Small intestine (tissue), 7 donors: Measurements from ENCODE around the gene CREB5. TPM values are rescaled to one million over a fixed set of nuclear protein-coding genes. Genes with fewer than 3 reads are reported as not detected.
"Not testable (repeated sequence)": the region's sequence is repeated elsewhere in the genome, so short reads cannot be mapped to it uniquely, and the experiment has no call there.

Experiments used
- DNase-seq, 2 donors: peaks; one replicate each; pipeline versions ENCODE4 v3.0.0 to v3.0.0-alpha.2; 2013
- FAIRE-seq: peaks from 2 replicates; lab custom pipeline; 2012; peaks lifted over from hg19 to GRCh38; lab: Jason Lieb, UNC
- H3K27ac ChIP-seq, 3 donors: one replicate each; pipeline ENCODE4 v1.5.1; 2013; ENCODE audit warnings: low read length in 2 of 3, mild to moderate bottlenecking in 2 of 3, control low read depth in 1 of 3, inconsistent platforms in 1 of 3, low read depth in 1 of 3, moderate library complexity in 1 of 3
- H3K27me3 ChIP-seq, 3 donors: one replicate each; pipeline ENCODE4 v1.6.1; 2013; ENCODE audit warnings: low read length in 3 of 3, inconsistent platforms in 1 of 3; ENCODE audit not compliant: control insufficient read depth in 3 of 3, insufficient read depth in 3 of 3
- H3K36me3 ChIP-seq, 3 donors: one replicate each; pipeline ENCODE4 v1.6.1; 2013; ENCODE audit warnings: low read length in 3 of 3, inconsistent platforms in 1 of 3, low read depth in 1 of 3, mild to moderate bottlenecking in 1 of 3, moderate library complexity in 1 of 3; ENCODE audit not compliant: control insufficient read depth in 3 of 3, insufficient read depth in 2 of 3
- H3K4me1 ChIP-seq, 3 donors: one replicate each; pipeline ENCODE4 v1.6.1; 2013; ENCODE audit warnings: low read length in 2 of 3, inconsistent platforms in 1 of 3, low read depth in 1 of 3, mild to moderate bottlenecking in 1 of 3, moderate library complexity in 1 of 3; ENCODE audit not compliant: control insufficient read depth in 3 of 3, insufficient read depth in 2 of 3
- H3K4me3 ChIP-seq, 3 donors: one replicate each; pipeline ENCODE4 v1.5.1; 2013; ENCODE audit warnings: low read length in 3 of 3, control low read depth in 1 of 3, inconsistent platforms in 1 of 3, low read depth in 1 of 3, mild to moderate bottlenecking in 1 of 3, moderate library complexity in 1 of 3
- H3K9me3 ChIP-seq, 2 donors: one replicate each; pipeline ENCODE4 v1.6.1; 2013; ENCODE audit warnings: low read depth in 1 of 2, low read length in 1 of 2; ENCODE audit not compliant: control insufficient read depth in 2 of 2, insufficient read depth in 1 of 2
- WGBS, 3 donors: extraction: QIAGEN DNeasy Blood & Tissue Kit; methylation state at CpG; one replicate each; pipeline ENCODE4 v1.1.7; 2013; 5-methylcytosine and 5-hydroxymethylcytosine counted together
- polyA plus RNA-seq, 4 donors: library from polyadenylated mRNA; stranded (reverse) in 3 of 4; unstranded in 1 of 4; fragments of 200-250 nt in 3 of 4; fragments of 120-200 nt in 1 of 4; gene quantifications; one replicate each; pipeline versions ENCODE4 v1.2.1 to v1.2.3, GENCODE V29; 2013
- donor health status: healthy with polysubstance abuse.
- donor health status: control.
- donor health status: control.
- donor health status: Bipolar disorder and iron deficiency.
- donor health status: healthy.

CREB5 gene
- polyA plus RNA-seq, 4 donors: 0.27 to 3.0 (median 1.8) TPM; not detected in 1

DNA sequence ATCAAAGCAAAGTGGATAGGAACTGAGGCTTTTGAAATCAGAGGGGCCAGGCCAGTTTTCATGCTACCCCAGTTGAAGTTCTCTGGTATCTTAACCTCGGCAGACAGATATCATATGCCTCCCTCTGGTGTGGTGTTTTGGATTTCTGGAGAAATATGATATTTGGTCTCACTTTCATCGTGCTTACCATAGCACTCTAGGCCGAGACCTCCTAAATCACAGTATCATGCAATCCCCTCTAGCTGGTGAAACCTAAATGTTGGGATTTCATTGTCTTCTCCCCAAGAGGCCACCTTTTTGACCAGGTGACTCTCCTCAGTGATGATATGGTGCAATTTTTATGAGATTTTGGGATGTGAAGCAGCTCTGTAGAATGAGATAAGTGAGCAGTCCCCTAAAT lies 183.5 kb downstream of the CREB5 start:
- Histone ChIP-seq H3K4me1 (no peaks in the 10 kb centered on the region), H3K9me3 (no peaks in the 10 kb centered on the region), H3K27ac (no peak overlapping the region), H3K4me3 (no peak overlapping the region), H3K27me3 (no peaks in the 10 kb centered on the region), H3K36me3 (no peaks in the 10 kb centered on the region)
- WGBS, 3 donors: 88 to 90% (median 88%) methylated on average over 3 of the region's 3 CpGs
- FAIRE-seq (no peak), DNase-seq (no peak)

DNA sequence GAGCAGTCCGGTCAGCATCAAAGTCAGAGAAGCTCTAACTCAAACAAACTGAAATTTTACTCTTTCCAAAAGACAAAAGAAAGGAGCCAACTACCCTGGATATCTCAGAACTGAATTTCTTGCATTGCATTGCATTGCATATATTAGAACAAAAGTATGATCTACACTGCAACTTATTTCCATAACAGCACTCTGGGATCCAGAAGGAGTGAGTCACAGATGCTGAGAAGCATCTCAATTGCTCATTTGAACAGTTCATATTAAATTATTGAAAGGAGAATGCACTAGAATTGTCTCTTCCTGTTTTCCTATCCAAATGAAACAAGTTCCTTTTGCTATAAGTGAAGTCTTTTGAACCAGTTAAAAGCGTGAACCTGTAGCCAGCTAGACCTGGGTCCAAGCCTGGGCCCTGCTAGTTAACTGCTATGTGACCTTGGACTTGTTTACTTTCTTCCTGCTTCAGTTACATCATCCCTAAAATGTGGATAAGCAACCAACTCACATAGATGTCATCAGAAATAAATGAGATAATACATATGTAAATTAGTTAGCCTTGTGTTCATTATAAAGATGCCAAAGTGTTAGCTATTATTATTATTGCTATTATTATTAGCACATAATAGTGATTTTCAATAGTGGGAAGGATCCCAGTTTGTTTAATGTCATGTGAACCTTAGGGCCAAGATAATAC lies 184.1 kb downstream of the CREB5 start:
- no peaks in the 10 kb centered on the region for H3K4me1 ChIP-seq
- FAIRE-seq (no peak), DNase-seq (no peak)
- H3K27ac ChIP-seq: no peak overlapping the region
- H3K27me3 ChIP-seq: peaks cover 0 to 3% (median 0%) of the 10 kb centered on the region in 3 donors
- WGBS, 3 donors: 56 to 73% (median 57%) methylated on average over 2 of the region's 2 CpGs
- H3K9me3 ChIP-seq: no peaks in the 10 kb centered on the region
- H3K4me3 ChIP-seq: no peak overlapping the region
- H3K36me3 ChIP-seq: no peaks in the 10 kb centered on the region

DNA sequence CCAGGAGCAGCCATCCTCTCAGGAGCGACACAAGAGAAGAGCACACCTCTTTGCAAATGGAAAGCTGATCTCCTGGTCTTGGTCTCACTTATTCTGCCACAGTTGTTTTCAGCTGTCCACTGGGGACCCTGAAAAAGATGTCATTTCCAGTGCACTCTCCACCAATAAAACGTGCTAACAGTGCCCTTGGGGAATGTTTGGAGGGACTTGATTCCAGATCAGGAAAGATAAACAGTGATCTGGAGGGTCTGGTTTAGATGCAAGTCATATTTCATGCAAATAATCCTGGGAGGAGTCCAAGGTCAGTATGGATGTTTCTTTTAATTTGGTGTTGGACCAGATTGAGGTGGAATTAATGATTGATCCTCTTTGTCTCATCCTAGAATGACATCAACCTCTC lies 185.0 kb downstream of the CREB5 start:
- H3K36me3 ChIP-seq: no peaks in the 10 kb centered on the region
- H3K4me3 ChIP-seq: no peak overlapping the region
- WGBS, 3 donors: 33 to 76% (median 50%) methylated on average over 2 of the region's 2 CpGs
- peaks cover 0 to 3% (median 0%) of the 10 kb centered on the region in 3 donors for H3K27me3 ChIP-seq
- no peak for FAIRE-seq
- H3K27ac ChIP-seq: no peak overlapping the region
- DNase-seq: no peak
- no peaks in the 10 kb centered on the region for H3K4me1 ChIP-seq
- H3K9me3 ChIP-seq: no peaks in the 10 kb centered on the region

DNA sequence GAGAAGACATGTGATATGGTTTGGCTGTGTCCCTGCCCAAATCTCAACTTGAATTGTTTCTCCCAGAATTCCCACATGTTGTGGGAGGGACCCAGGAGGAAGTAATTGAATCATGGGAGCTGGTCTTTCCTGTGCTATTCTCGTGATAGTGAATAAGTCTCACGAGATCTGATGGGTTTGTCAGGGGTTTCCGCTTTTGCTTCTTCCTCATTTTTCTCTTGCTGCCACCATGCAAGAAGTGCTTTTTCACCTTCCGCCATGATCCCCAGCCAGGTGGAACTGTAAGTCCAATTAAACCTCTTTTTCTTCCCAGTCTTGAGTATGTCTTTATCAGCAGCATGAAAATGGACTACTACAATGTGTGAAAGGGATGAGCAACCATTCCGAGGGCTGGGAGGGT lies 185.7 kb downstream of the CREB5 start:
- not testable (repeated sequence) for H3K4me3 ChIP-seq, DNase-seq, H3K27me3 ChIP-seq, H3K9me3 ChIP-seq, H3K27ac ChIP-seq, H3K36me3 ChIP-seq, H3K4me1 ChIP-seq, FAIRE-seq
- WGBS, 3 donors: 84 to 90% (median 85%) methylated on average over 5 of the region's 5 CpGs

DNA sequence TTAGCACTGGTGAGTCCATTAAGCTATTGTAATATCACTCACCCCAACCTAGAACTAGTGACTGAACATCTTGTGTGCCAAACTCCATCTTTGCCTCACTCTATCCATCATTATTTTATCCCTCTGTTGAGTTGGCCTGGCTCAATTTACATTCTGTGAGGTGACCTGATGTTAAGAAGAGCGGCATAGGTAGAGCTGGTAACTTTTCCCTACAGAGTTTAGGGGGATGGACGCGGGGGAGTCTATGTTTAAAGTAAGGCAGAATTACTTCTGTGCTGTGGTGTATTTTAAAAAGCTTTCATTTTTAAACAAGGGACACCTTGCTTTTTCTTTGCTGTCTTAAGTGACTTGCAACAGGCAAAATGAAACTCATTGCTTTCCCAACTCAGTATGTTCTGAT lies 186.3 kb downstream of the CREB5 start:
- no peaks in the 10 kb centered on the region for H3K9me3 ChIP-seq
- no peaks in the 10 kb centered on the region for H3K4me1 ChIP-seq
- no peaks in the 10 kb centered on the region for H3K36me3 ChIP-seq
- peaks cover 0 to 3% (median 0%) of the 10 kb centered on the region in 3 donors for H3K27me3 ChIP-seq
- no peak for FAIRE-seq
- whole genome bisulfite sequencing, 3 donors: 95 to 97% (median 95%) methylated on average over 3 of the region's 3 CpGs
- H3K27ac ChIP-seq: no peak overlapping the region
- no peak overlapping the region for H3K4me3 ChIP-seq
- no peak for DNase-seq

DNA sequence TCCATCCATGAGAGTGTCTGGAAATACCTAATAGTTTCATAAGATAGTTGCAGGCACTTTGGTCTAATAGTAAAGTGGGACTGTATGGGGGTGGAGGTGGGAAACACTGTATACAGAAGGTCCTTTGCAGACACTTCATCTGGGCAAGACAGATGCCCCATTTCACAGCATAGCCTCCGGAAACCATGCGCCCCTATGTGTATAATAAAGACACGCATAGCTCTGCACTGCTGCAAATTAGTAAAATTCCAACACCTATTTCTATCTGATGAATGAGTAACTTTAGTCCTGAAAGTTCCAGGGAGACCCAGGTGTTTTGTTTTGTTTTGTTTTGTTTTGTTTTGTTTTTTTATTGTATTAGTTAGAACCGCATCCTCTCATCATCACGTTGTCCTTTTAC lies 187.1 kb downstream of the CREB5 start:
- FAIRE-seq: no peak
- Histone ChIP-seq H3K27me3 (peaks cover 0 to 3% (median 0%) of the 10 kb centered on the region in 3 donors), H3K27ac (no peak overlapping the region), H3K9me3 (no peaks in the 10 kb centered on the region), H3K4me3 (no peak overlapping the region), H3K36me3 (no peaks in the 10 kb centered on the region), H3K4me1 (no peaks in the 10 kb centered on the region)
- DNase-seq: no peak
- 89 to 90% (median 90%) methylated on average over 5 of the region's 5 CpGs for WGBS, 3 donors

DNA sequence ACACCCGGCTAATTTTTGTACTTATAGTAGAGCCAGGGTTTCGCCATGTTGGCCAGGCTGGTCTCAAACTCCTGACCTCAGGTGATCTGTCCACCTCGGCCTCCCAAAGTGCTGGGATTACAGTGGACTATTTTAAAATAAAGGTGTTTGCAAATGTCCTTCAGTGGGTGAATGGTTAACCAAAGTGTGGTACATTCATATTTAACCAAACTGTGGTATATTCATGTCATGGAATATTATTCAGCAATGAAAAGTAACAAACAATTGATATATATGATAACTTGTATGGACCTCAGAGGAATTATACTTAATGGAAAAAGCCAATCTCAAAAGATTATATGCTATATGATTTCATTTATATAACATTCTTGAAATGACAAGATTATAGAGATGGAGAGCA lies 190.0 kb downstream of the CREB5 start:
- FAIRE-seq: no peak
- WGBS, 3 donors: 93 to 95% (median 93%) methylated on average over 3 of the region's 3 CpGs
- no peak for DNase-seq
- no peak overlapping the region for H3K4me3 ChIP-seq
- peaks cover 0 to 3% (median 0%) of the 10 kb centered on the region in 3 donors for H3K27me3 ChIP-seq
- no peaks in the 10 kb centered on the region for H3K9me3 ChIP-seq
- H3K27ac ChIP-seq: no peak overlapping the region
- no peaks in the 10 kb centered on the region for H3K36me3 ChIP-seq
- peaks cover 0 to 2% (median under 1%) of the 10 kb centered on the region in 3 donors for H3K4me1 ChIP-seq

DNA sequence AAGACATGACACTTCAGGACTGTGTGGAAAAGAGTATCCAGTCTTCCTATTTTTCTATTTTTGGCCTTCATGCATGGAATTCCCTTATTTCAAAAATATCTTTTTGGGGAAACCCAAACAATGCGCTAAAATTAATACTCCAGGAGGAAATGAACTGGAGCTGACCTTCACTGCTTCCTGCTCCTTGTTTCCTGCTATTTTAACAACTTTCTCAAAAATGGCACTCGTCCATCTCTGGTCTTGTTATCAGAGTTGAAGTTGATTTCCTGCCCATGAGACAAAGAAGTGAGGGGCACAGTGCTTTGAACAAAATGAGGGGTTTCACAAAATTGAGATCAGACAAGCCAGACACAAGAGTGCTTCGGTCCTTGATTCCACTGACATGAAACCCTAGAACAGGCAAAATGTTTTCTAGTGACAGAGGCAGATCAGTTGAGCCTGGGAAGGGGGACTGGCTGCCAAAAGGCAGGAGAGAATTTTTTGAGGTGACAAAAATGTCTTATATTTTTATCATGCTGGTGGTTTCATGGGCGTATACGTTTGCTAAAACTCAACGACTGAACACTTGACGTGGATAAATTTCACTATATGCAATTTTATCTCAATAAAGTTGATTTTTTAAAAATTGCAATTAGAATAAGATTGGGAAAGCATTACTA lies 193.2 kb downstream of the CREB5 start:
- Histone ChIP-seq H3K27ac (no peak overlapping the region), H3K9me3 (no peaks in the 10 kb centered on the region), H3K36me3 (no peaks in the 10 kb centered on the region), H3K27me3 (peaks cover 0 to 3% (median 2%) of the 10 kb centered on the region in 3 donors), H3K4me3 (no peak overlapping the region), H3K4me1 (peaks cover 0 to 25% (median 8%) of the 10 kb centered on the region in 3 donors)
- FAIRE-seq: no peak
- no peak for DNase-seq
- 70 to 80% (median 74%) methylated on average over 7 of the region's 7 CpGs for WGBS, 3 donors
